Natural killer cell (primary cell): ENCODE results near the gene KDM4B. TPM values are rescaled to one million over a fixed set of nuclear protein-coding genes. Genes with fewer than 3 reads are reported as not detected.

Experiments used
- ATAC-seq, 3 donors: fragments of 150-1000 bp in 2 of 3; fragments of 200-7000 bp in 1 of 3; cut with Tn5 transposase; 1 replicate in 1 of 3; 2 replicates in 2 of 3; pipeline ENCODE4 v1.10.0; 2021; ENCODE audit warnings: mild to moderate bottlenecking in 2 of 3, moderate library complexity in 2 of 3
- DNase-seq, 2 donors: peaks; one replicate each; pipeline versions ENCODE4 v3.0.0 to v3.0.0-alpha.2; 2013 to 2021; ENCODE audit warnings: mixed read lengths in 1 of 2
- H3K27ac ChIP-seq: one replicate; pipeline ENCODE4 v1.5.1; 2013; ENCODE audit warnings: mild to moderate bottlenecking, low read length
- H3K27me3 ChIP-seq: one replicate; pipeline ENCODE4 v1.6.1; 2013; ENCODE audit warnings: low read length; ENCODE audit not compliant: control insufficient read depth, insufficient read depth
- H3K36me3 ChIP-seq: one replicate; pipeline ENCODE4 v1.6.1; 2013; ENCODE audit warnings: low read length; ENCODE audit not compliant: control insufficient read depth, insufficient read depth
- H3K4me1 ChIP-seq: one replicate; pipeline ENCODE4 v1.6.1; 2013; ENCODE audit warnings: low read length; ENCODE audit not compliant: control insufficient read depth, insufficient read depth
- H3K4me3 ChIP-seq: one replicate; pipeline ENCODE4 v1.5.1; 2013; ENCODE audit warnings: low read length
- H3K9me3 ChIP-seq: one replicate; pipeline ENCODE4 v1.6.1; 2013; ENCODE audit warnings: low read length; ENCODE audit not compliant: control insufficient read depth, insufficient read depth
- H3K27ac Mint-ChIP-seq, 2 donors: one replicate each; pipeline ENCODE4 v1.8.0; 2022; ENCODE audit warnings: mild to moderate bottlenecking in 2 of 2, mixed read lengths in 2 of 2, moderate library complexity in 1 of 2
- H3K27me3 Mint-ChIP-seq, 2 donors: one replicate each; pipeline ENCODE4 v1.8.0; 2022; ENCODE audit warnings: low read depth in 2 of 2, mixed read lengths in 2 of 2
- H3K36me3 Mint-ChIP-seq: one replicate; pipeline ENCODE4 v1.8.0; 2022; ENCODE audit warnings: mixed read lengths
- H3K4me1 Mint-ChIP-seq, 2 donors: one replicate each; pipeline ENCODE4 v1.8.0; 2022; ENCODE audit warnings: mixed read lengths in 2 of 2
- H3K4me3 Mint-ChIP-seq: one replicate; pipeline ENCODE4 v1.8.0; 2022; ENCODE audit warnings: mild to moderate bottlenecking, moderate library complexity, mixed read lengths
- H3K9me3 Mint-ChIP-seq, 2 donors: one replicate each; pipeline ENCODE4 v1.8.0; 2022; ENCODE audit warnings: mixed read lengths in 2 of 2
- CTCF ChIP-seq: fragments of 200-600 bp; IDR thresholded peaks from one replicate; pipeline ENCODE4 v1.8.0; 2022; ENCODE audit warnings: antibody characterized with exemption
- WGBS: methylation state at CpG from one replicate; pipeline ENCODE4 v1.1.7; 2013; ENCODE audit warnings: missing lambda C conversion rate; ENCODE audit not compliant: insufficient coverage; 5-methylcytosine and 5-hydroxymethylcytosine counted together
- intact Hi-C: fragments of 100-400 bp; cut with micrococcal nuclease; formaldehyde crosslinking; loops from one replicate; pipeline ENCODE4 v1.14.2; 2022
- total RNA-seq, 4 donors: library from RNA; stranded (reverse); fragments of 120-200 nt in 1 of 4; gene quantifications; one replicate each; pipeline versions ENCODE4 v1.2.3 to v1.2.4, GENCODE V29; 2013 to 2022

KDM4B gene
- total RNA-seq, 3 donors from 2014 or later (not counting 1 experiment from before 2014, with no cell fraction given) = 68.0 to 73.5 (median 68.1) TPM

GRCh38 chr19:5152013-5152763 is 183.3 kb downstream of the KDM4B start:
- no peak overlapping the region for H3K27ac Mint-ChIP-seq
- no peaks in the 10 kb centered on the region for H3K27me3 ChIP-seq
- H3K4me1 ChIP-seq = no peaks in the 10 kb centered on the region
- H3K4me3 Mint-ChIP-seq = no peak overlapping the region
- 94% methylated on average over 25 of the region's 27 CpGs for WGBS
- DNase-seq (no peak), ATAC-seq (no peak)
- H3K27me3 Mint-ChIP-seq = no peaks in the 10 kb centered on the region
- H3K9me3 ChIP-seq = no peaks in the 10 kb centered on the region
- no peak overlapping the region for H3K27ac ChIP-seq
- no peak overlapping the region for H3K4me3 ChIP-seq
- H3K36me3 Mint-ChIP-seq = no peaks in the 10 kb centered on the region
- H3K36me3 ChIP-seq = peaks cover 5% of the 10 kb centered on the region
- no peak for TF ChIP-seq CTCF
- H3K9me3 Mint-ChIP-seq = no peaks in the 10 kb centered on the region
- intact Hi-C loops = no loop called here
- no peaks in the 10 kb centered on the region for H3K4me1 Mint-ChIP-seq

DNA sequence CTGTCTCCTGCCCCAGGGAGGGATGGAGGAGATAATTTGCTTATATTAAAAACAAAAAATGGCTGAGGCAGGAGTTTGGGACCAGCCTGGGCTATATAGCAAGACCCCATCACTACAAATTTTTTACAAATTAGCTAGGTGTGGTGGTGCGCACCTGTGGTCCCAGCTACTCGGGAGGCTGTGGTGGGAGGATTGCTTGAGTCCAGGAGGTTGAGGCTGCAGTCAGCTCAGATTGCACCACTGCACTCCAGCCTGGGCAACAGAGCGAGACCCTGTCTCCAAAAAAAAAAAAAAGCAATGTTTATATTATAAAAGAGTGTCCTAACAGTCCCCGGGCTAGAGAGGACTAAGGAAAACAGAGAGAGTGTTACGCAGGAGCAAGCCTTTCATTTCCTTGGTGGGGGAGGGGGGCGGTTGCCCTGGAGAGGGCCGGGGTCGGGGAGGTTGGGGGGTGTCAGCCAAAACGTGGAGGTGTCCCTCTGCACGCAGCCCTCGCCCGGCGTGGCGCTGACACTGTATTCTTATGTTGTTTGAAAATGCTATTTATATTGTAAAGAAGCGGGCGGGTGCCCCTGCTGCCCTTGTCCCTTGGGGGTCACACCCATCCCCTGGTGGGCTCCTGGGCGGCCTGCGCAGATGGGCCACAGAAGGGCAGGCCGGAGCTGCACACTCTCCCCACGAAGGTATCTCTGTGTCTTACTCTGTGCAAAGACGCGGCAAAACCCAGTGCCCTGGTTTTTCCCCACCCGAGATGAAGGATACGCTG is 184.0 kb downstream of the KDM4B start:
- Mint-ChIP-seq H3K4me1 (no peaks in the 10 kb centered on the region), H3K27ac (no peak overlapping the region), H3K9me3 (no peaks in the 10 kb centered on the region), H3K27me3 (no peaks in the 10 kb centered on the region), H3K4me3 (no peak overlapping the region), H3K36me3 (no peaks in the 10 kb centered on the region)
- H3K4me1 ChIP-seq = no peaks in the 10 kb centered on the region
- H3K9me3 ChIP-seq = peaks cover 6% of the 10 kb centered on the region
- H3K27me3 ChIP-seq = no peaks in the 10 kb centered on the region
- peaks cover 3% of the 10 kb centered on the region for H3K36me3 ChIP-seq
- intact Hi-C loops = no loop called here
- DNase-seq (no peak), ATAC-seq (no peak)
- TF ChIP-seq CTCF = no peak
- H3K4me3 ChIP-seq = no peak overlapping the region
- 94% methylated on average over 23 of the region's 24 CpGs for WGBS
- H3K27ac ChIP-seq = no peak overlapping the region

- Mint-ChIP-seq H3K4me1 (no peaks in the 10 kb centered on the region), H3K27me3 (no peaks in the 10 kb centered on the region), H3K4me3 (no peak overlapping the region), H3K27ac (no peak overlapping the region), H3K9me3 (no peaks in the 10 kb centered on the region), H3K36me3 (no peaks in the 10 kb centered on the region)
- no peak overlapping the region for H3K4me3 ChIP-seq
- no peak overlapping the region for H3K27ac ChIP-seq
- TF ChIP-seq CTCF = no peak
- H3K9me3 ChIP-seq = peaks cover 12% of the 10 kb centered on the region
- WGBS = 95% methylated on average over 13 of the region's 14 CpGs
- peaks cover 3% of the 10 kb centered on the region for H3K36me3 ChIP-seq
- no peak for ATAC-seq
- peak in 1 of 2 donors; percentile 3 for DNase-seq
- intact Hi-C loops = loop anchor here (1.0 kb wide), 1 partner anchor 105 kb away; no protein-coding TSS in a partner anchor
- no peaks in the 10 kb centered on the region for H3K27me3 ChIP-seq
- H3K4me1 ChIP-seq = no peaks in the 10 kb centered on the region
These were observed 184.8 kb downstream of the KDM4B start for GRCh38 chr19:5153601-5154128.
